ENCODE results near the gene SNX21.

The SNX21 gene

DNA sequence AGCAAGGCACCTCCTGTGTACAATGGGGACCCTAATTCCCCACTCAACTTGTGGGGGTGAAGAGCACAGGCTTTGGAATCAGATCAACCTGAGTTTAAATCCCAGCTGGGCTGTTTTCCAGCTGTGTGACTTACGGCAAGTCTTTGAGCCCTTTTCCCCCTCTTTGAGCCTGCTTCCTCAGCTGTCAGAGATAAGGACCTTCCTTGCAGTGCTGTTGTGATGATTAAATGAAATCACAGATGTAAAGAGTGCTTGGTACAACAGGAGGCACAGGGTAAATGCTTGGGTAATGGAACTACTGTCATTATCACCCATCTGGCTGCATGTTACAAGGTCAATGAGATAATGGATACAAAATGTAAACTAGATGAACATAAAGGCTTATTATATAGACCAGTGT lies 3.2 kb downstream of the SNX21 start:
- Histone ChIP-seq H3K27ac (ENCODE audit: low read length, poor library complexity, severe bottlenecking) (no peak overlapping the region), H3K4me1 (ENCODE audit: control insufficient read depth, insufficient read depth, low read depth, low read length) (peaks cover 21% of the 10 kb centered on the region), H2AFZ (ENCODE audit: low read depth, low read length) (no peak overlapping the region), H3K9ac (ENCODE audit: low read length) (peak overlapping the region; percentile 76), H3K79me1 (replicated peaks; ENCODE audit: low read length, poor library complexity, severe bottlenecking) (peaks cover 18% of the 10 kb centered on the region), H3K18ac (ENCODE audit: low read depth in 1 of 2, low read length in 2 of 2) (no peak overlapping the region), H4K8ac (ENCODE audit: low read length) (no peak overlapping the region), H2AK5ac (ENCODE audit: low read length, severe bottlenecking) (no peak overlapping the region), H3K4ac (ENCODE audit: low read depth in 1 of 2, low read length in 2 of 2) (no peak overlapping the region), H3K23ac (ENCODE audit: low read length in 2 of 2) (peak overlapping the region in 1 of 2 experiments; percentile 20), H2BK120ac (ENCODE audit: low read depth, low read length) (no peak overlapping the region), H3K4me3 (ENCODE audit: insufficient read depth in 1 of 2, low read depth in 1 of 2, low read length in 2 of 2) (peak overlapping the region in 1 of 2 experiments; percentile 74), H3K9me3 (ENCODE audit: control insufficient read depth, low read length) (no peaks in the 10 kb centered on the region), H2BK12ac (ENCODE audit: low read length in 2 of 2) (peak overlapping the region in 1 of 2 experiments; percentile 28), H3K14ac (ENCODE audit: low read length in 2 of 2) (no peak overlapping the region), H4K91ac (ENCODE audit: low read length) (peak overlapping the region; percentile 48), H3K4me2 (ENCODE audit: low read length, poor library complexity, severe bottlenecking) (no peak overlapping the region), H3K36me3 (ENCODE audit: control insufficient read depth in 1 of 2, insufficient read depth in 2 of 2, low read depth in 1 of 2, low read length in 2 of 2) (peaks cover 33 to 58% of the 10 kb centered on the region in 2 experiments), H2BK5ac (ENCODE audit: low read depth, low read length, poor library complexity, severe bottlenecking) (no peak overlapping the region), H2BK15ac (ENCODE audit: low read depth, poor library complexity, severe bottlenecking) (no peak overlapping the region), H3K27me3 (ENCODE audit: control insufficient read depth in 1 of 2, insufficient read depth in 1 of 2, low read length in 2 of 2) (no peaks in the 10 kb centered on the region)
- WGBS: 46% methylated on average over 1 of the region's 1 CpG
- no peak for DNase-seq

DNA sequence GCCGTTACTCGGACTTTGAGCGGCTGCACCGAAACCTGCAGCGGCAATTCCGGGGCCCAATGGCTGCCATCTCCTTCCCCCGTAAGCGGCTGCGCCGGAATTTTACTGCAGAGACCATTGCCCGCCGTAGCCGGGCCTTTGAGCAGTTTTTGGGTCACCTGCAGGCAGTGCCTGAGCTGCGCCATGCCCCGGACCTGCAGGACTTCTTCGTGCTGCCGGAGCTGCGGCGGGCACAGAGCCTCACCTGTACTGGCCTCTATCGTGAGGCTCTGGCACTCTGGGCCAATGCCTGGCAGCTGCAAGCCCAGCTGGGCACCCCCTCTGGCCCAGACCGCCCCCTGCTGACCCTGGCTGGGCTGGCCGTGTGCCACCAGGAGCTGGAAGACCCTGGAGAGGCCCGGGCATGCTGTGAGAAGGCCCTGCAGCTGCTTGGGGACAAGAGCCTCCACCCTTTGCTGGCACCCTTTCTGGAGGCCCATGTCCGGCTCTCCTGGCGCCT lies 7.2 kb downstream of the SNX21 start:
- Histone ChIP-seq H3K18ac (ENCODE audit: low read depth in 1 of 2, low read length in 2 of 2) (no peak overlapping the region), H3K27ac (ENCODE audit: low read length, poor library complexity, severe bottlenecking) (no peak overlapping the region), H3K27me3 (ENCODE audit: control insufficient read depth in 1 of 2, insufficient read depth in 1 of 2, low read length in 2 of 2) (no peaks in the 10 kb centered on the region), H2BK12ac (ENCODE audit: low read length in 2 of 2) (no peak overlapping the region), H3K4ac (ENCODE audit: low read depth in 1 of 2, low read length in 2 of 2) (no peak overlapping the region), H3K9ac (ENCODE audit: low read length) (peak overlapping the region; percentile 42), H2BK15ac (ENCODE audit: low read depth, poor library complexity, severe bottlenecking) (no peak overlapping the region), H3K4me1 (ENCODE audit: control insufficient read depth, insufficient read depth, low read depth, low read length) (peaks cover 13% of the 10 kb centered on the region), H3K14ac (ENCODE audit: low read length in 2 of 2) (no peak overlapping the region), H3K79me1 (replicated peaks; ENCODE audit: low read length, poor library complexity, severe bottlenecking) (peaks cover 14% of the 10 kb centered on the region), H3K4me2 (ENCODE audit: low read length, poor library complexity, severe bottlenecking) (no peak overlapping the region), H4K8ac (ENCODE audit: low read length) (no peak overlapping the region), H3K9me3 (ENCODE audit: control insufficient read depth, low read length) (no peaks in the 10 kb centered on the region), H2BK120ac (ENCODE audit: low read depth, low read length) (no peak overlapping the region), H3K23ac (ENCODE audit: low read length in 2 of 2) (no peak overlapping the region), H2AK5ac (ENCODE audit: low read length, severe bottlenecking) (no peak overlapping the region), H2AFZ (ENCODE audit: low read depth, low read length) (no peak overlapping the region), H3K4me3 (ENCODE audit: insufficient read depth in 1 of 2, low read depth in 1 of 2, low read length in 2 of 2) (no peak overlapping the region), H4K91ac (ENCODE audit: low read length) (no peak overlapping the region), H2BK5ac (ENCODE audit: low read depth, low read length, poor library complexity, severe bottlenecking) (no peak overlapping the region), H3K36me3 (ENCODE audit: control insufficient read depth in 1 of 2, insufficient read depth in 2 of 2, low read depth in 1 of 2, low read length in 2 of 2) (peaks cover 61 to 87% of the 10 kb centered on the region in 2 experiments)
- no peak for DNase-seq
- WGBS: 94% methylated on average over 25 of the region's 25 CpGs

DNA sequence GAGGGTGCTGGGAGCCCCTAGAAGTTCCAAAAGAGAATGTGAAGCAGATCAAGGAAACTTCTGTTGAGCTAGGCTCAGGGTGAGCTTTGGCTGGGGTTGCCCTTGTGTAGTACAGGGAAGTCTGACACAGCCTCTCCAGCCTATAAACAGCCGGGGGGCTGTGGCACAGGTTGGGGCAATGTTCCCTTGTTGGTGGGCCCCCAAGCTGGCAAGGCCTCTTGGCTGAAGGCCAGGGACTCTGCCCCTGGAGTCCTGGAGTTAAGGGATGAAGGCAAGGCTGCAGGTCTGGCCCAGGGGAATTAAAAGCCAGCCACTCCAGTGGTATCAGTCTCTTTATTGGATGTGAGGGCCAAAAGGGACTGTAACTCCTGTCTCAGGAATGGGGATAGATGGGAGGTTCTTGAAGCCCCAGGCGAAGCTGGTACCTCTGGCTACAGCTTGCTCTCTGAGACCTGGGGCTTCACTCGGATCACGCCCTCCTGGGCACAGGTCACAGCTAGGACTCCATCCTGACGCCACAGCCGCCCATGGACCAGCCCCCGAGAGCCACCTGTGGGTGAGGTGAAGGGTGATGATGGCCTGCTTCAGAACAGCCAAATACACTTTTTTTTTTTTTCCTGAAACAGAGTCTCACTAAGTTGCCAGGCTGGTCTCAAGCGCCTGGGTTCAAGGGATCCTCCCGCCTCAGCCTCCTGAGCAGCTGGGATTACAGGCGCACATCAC lies 8.0 kb downstream of the SNX21 start:
- Histone ChIP-seq H2BK5ac (ENCODE audit: low read depth, low read length, poor library complexity, severe bottlenecking) (no peak overlapping the region), H3K23ac (ENCODE audit: low read length in 2 of 2) (no peak overlapping the region), H3K9ac (ENCODE audit: low read length) (peak overlapping the region; percentile 42), H2BK15ac (ENCODE audit: low read depth, poor library complexity, severe bottlenecking) (no peak overlapping the region), H2AK5ac (ENCODE audit: low read length, severe bottlenecking) (no peak overlapping the region), H3K4me2 (ENCODE audit: low read length, poor library complexity, severe bottlenecking) (no peak overlapping the region), H3K4me3 (ENCODE audit: insufficient read depth in 1 of 2, low read depth in 1 of 2, low read length in 2 of 2) (no peak overlapping the region), H4K8ac (ENCODE audit: low read length) (no peak overlapping the region), H3K79me1 (replicated peaks; ENCODE audit: low read length, poor library complexity, severe bottlenecking) (peaks cover 16% of the 10 kb centered on the region), H3K27ac (ENCODE audit: low read length, poor library complexity, severe bottlenecking) (no peak overlapping the region), H3K18ac (ENCODE audit: low read depth in 1 of 2, low read length in 2 of 2) (no peak overlapping the region), H3K4me1 (ENCODE audit: control insufficient read depth, insufficient read depth, low read depth, low read length) (peaks cover 11% of the 10 kb centered on the region), H3K27me3 (ENCODE audit: control insufficient read depth in 1 of 2, insufficient read depth in 1 of 2, low read length in 2 of 2) (no peaks in the 10 kb centered on the region), H4K91ac (ENCODE audit: low read length) (no peak overlapping the region), H2BK12ac (ENCODE audit: low read length in 2 of 2) (no peak overlapping the region), H3K36me3 (ENCODE audit: control insufficient read depth in 1 of 2, insufficient read depth in 2 of 2, low read depth in 1 of 2, low read length in 2 of 2) (peaks cover 58 to 91% of the 10 kb centered on the region in 2 experiments), H3K9me3 (ENCODE audit: control insufficient read depth, low read length) (no peaks in the 10 kb centered on the region), H2BK120ac (ENCODE audit: low read depth, low read length) (no peak overlapping the region), H3K4ac (ENCODE audit: low read depth in 1 of 2, low read length in 2 of 2) (peak overlapping the region in 1 of 2 experiments; percentile 6), H3K14ac (ENCODE audit: low read length in 2 of 2) (no peak overlapping the region), H2AFZ (ENCODE audit: low read depth, low read length) (no peak overlapping the region)
- no peak for DNase-seq
- 94% methylated on average over 10 of the region's 10 CpGs for WGBS

DNA sequence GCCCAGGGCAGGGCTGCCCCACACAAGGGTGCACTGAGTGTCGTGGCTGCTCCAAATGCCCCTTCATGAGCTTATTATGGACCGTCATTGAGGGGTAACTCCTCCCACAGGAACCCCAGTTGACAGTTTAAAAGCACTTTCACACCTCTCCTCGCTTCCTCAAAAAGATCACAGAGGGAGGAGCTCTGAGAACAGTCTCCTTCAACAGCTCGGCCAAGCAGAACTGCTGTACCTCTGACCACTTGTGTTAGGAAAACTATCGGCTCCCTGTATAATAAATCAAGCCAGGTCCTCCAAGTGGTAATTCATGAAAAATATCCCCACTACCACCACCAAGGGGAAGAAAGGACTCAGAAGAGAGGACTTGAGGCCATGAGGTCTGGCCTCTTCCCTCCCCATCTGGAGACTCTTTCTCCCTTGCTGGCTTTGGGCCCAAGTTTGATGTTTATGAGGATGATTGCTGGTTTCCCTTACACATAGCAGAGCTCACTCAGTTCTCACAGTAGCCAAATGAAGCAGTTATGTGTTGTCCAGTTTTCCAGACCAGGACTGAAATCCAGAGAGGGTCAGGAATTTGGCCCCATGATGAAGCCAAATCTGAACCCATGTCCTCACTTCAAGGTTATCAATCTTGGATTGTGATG lies 8.7 kb downstream of the SNX21 start:
- no peak overlapping the region for H3K14ac ChIP-seq (ENCODE audit: low read length in 2 of 2)
- no peak overlapping the region for H4K91ac ChIP-seq (ENCODE audit: low read length)
- WGBS: 84% methylated on average over 5 of the region's 5 CpGs

More for the DNA sequence above, 8.7 kb downstream of the SNX21 start:
- no peak overlapping the region for H3K27ac ChIP-seq (ENCODE audit: low read length, poor library complexity, severe bottlenecking)
- H3K4me2 ChIP-seq (ENCODE audit: low read length, poor library complexity, severe bottlenecking): no peak overlapping the region
- H3K9me3 ChIP-seq (ENCODE audit: control insufficient read depth, low read length): no peaks in the 10 kb centered on the region
- H3K9ac ChIP-seq (ENCODE audit: low read length): peak overlapping the region; percentile 42
- peaks cover 57 to 90% of the 10 kb centered on the region in 2 experiments for H3K36me3 ChIP-seq (ENCODE audit: control insufficient read depth in 1 of 2, insufficient read depth in 2 of 2, low read depth in 1 of 2, low read length in 2 of 2)
- H2AFZ ChIP-seq (ENCODE audit: low read depth, low read length): no peak overlapping the region
- H2BK15ac ChIP-seq (ENCODE audit: low read depth, poor library complexity, severe bottlenecking): no peak overlapping the region
- H2BK5ac ChIP-seq (ENCODE audit: low read depth, low read length, poor library complexity, severe bottlenecking): no peak overlapping the region
- no peak overlapping the region for H2AK5ac ChIP-seq (ENCODE audit: low read length, severe bottlenecking)
- H3K27me3 ChIP-seq (ENCODE audit: control insufficient read depth in 1 of 2, insufficient read depth in 1 of 2, low read length in 2 of 2): no peaks in the 10 kb centered on the region
- no peak overlapping the region for H4K8ac ChIP-seq (ENCODE audit: low read length)
- peaks cover 10% of the 10 kb centered on the region for H3K4me1 ChIP-seq (ENCODE audit: control insufficient read depth, insufficient read depth, low read depth, low read length)
- DNase-seq: peak; percentile 45
- peak overlapping the region in 1 of 2 experiments; percentile 46 for H3K4ac ChIP-seq (ENCODE audit: low read depth in 1 of 2, low read length in 2 of 2)
- H3K18ac ChIP-seq (ENCODE audit: low read depth in 1 of 2, low read length in 2 of 2): no peak overlapping the region
- no peak overlapping the region for H3K4me3 ChIP-seq (ENCODE audit: insufficient read depth in 1 of 2, low read depth in 1 of 2, low read length in 2 of 2)
- H2BK12ac ChIP-seq (ENCODE audit: low read length in 2 of 2): no peak overlapping the region
- H3K79me1 ChIP-seq (replicated peaks; ENCODE audit: low read length, poor library complexity, severe bottlenecking): peaks cover 16% of the 10 kb centered on the region
- no peak overlapping the region for H3K23ac ChIP-seq (ENCODE audit: low read length in 2 of 2)
- no peak overlapping the region for H2BK120ac ChIP-seq (ENCODE audit: low read depth, low read length)

Data from mesenchymal stem cell (in vitro differentiated cells and primary cell).